NB4 (cell line): ENCODE results near the gene UBR3.

Experiments used
- POLR2A ChIP-seq: IDR thresholded peaks from 2 replicates; pipeline ENCODE4 v1.6.1; 2011; ENCODE audit warnings: mild to moderate bottlenecking; ENCODE audit not compliant: insufficient read length; ENCODE audit errors: extremely low read depth
- TF ChIP-seq, protein P1 (sequence below): IDR thresholded peaks from one replicate; pipeline ENCODE4 v1.5.1; 2012; ENCODE audit warnings: low read depth, low read length
- TF ChIP-seq, protein P2 (sequence below): IDR thresholded peaks from 2 replicates; pipeline ENCODE4 v1.6.1; 2011; ENCODE audit warnings: low read depth, low read length

DNA sequence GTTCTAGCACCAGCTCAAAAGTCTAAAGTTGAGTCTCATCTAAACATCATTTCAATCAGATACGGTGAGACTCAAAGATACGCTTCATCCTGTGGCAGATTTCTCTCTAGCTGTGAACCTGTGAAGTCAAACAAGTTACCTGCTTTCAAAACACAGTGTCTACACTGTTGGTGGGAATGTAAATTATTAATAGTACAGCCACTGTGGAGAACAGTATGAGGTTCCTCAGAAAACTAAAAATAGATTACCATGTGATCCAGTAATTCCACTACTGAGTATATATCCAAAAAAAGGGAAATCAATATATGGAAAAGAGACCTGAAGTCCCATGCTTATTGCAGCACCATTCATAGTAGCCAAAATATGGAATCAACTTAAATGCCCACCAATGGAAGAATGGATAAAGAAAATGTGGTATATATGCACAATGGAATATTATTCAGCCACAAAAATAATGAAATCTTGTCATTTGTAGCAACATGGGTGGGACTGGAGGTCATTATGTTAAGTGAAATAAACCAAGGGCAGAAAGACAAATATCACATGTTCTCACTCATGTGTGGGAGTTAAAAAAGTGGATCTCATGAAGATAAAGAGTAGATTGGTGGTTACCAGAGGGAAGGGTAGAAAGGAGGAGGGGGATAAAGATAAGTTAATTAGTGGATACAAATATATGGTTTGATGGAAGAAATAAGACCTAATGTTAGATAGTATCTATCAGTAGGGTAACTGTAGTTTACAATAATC, 11.7 kb downstream of the UBR3 start:
- TF ChIP-seq, protein P1, sequence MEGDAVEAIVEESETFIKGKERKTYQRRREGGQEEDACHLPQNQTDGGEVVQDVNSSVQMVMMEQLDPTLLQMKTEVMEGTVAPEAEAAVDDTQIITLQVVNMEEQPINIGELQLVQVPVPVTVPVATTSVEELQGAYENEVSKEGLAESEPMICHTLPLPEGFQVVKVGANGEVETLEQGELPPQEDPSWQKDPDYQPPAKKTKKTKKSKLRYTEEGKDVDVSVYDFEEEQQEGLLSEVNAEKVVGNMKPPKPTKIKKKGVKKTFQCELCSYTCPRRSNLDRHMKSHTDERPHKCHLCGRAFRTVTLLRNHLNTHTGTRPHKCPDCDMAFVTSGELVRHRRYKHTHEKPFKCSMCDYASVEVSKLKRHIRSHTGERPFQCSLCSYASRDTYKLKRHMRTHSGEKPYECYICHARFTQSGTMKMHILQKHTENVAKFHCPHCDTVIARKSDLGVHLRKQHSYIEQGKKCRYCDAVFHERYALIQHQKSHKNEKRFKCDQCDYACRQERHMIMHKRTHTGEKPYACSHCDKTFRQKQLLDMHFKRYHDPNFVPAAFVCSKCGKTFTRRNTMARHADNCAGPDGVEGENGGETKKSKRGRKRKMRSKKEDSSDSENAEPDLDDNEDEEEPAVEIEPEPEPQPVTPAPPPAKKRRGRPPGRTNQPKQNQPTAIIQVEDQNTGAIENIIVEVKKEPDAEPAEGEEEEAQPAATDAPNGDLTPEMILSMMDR: no peak
- no peak for TF ChIP-seq POLR2A
- TF ChIP-seq, protein P2, sequence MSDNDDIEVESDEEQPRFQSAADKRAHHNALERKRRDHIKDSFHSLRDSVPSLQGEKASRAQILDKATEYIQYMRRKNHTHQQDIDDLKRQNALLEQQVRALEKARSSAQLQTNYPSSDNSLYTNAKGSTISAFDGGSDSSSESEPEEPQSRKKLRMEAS: no peak
